A549 (cell line): Measurements from ENCODE around the gene PFDN1.

Experiments
- CHD4 ChIP-seq: fragments of 200-600 bp; sonication (generic); IDR thresholded peaks from 2 replicates; pipeline ENCODE4 v1.6.1; 2016; ENCODE audit warnings: antibody characterized with exemption, mild to moderate bottlenecking, borderline replicate concordance
- MYC ChIP-seq: IDR thresholded peaks from 2 replicates; pipeline ENCODE4 v1.6.1; 2012; ENCODE audit warnings: mild to moderate bottlenecking, inconsistent platforms, low read length, improper control_type of control experiment, borderline replicate concordance
- TF ChIP-seq, protein P1 (sequence below): fragments of >200 bp; sonication (Bioruptor Twin); formaldehyde crosslinking; IDR thresholded peaks from 3 replicates; pipeline ENCODE4 v1.5.1; 2016

DNA sequence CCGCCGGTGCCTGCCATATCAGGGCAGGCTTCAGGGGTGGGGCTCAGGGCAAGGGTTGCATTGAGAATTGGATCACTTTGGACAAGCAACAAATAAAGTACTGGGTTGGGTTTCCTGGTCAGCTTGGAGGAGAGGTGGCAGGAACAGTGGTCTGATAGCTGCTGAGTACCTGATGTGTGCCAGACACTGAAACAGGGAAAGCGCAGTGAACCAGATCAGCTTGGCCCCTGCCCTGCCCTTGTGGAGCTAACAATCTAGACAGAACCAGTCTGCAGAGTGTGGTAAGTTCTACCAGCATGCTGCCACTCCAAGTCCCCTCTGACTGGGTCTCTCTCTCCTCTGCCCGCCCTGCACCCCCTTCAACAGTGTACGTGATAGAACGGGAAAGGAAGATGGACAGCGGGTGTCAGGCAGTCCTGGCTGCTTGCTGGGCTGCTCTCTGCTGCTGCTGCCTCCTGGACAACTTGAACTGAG lies 74.5 kb downstream of the PFDN1 start:
- TF ChIP-seq MYC (no peak), CHD4 (no peak)
- TF ChIP-seq, protein P1, sequence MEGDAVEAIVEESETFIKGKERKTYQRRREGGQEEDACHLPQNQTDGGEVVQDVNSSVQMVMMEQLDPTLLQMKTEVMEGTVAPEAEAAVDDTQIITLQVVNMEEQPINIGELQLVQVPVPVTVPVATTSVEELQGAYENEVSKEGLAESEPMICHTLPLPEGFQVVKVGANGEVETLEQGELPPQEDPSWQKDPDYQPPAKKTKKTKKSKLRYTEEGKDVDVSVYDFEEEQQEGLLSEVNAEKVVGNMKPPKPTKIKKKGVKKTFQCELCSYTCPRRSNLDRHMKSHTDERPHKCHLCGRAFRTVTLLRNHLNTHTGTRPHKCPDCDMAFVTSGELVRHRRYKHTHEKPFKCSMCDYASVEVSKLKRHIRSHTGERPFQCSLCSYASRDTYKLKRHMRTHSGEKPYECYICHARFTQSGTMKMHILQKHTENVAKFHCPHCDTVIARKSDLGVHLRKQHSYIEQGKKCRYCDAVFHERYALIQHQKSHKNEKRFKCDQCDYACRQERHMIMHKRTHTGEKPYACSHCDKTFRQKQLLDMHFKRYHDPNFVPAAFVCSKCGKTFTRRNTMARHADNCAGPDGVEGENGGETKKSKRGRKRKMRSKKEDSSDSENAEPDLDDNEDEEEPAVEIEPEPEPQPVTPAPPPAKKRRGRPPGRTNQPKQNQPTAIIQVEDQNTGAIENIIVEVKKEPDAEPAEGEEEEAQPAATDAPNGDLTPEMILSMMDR: no peak
